ENCODE measurements around the gene HJURP. TPM values are rescaled to one million over a fixed set of nuclear protein-coding genes. Genes with fewer than 3 reads are reported as not detected.

Gene HJURP
- total RNA-seq, 1 donor from 2014 or later = 11.4 TPM

GRCh38 chr2:233829193-233830110 lies 24.9 kb downstream of the HJURP start:
- DNase-seq (ENCODE audit: low spot score) = no peak
- Mint-ChIP-seq H3K27me3 (ENCODE audit: unreplicated experiment) (peaks cover 2% of the 10 kb centered on the region), H3K4me3 (ENCODE audit: unreplicated experiment) (no peak overlapping the region), H3K27ac (ENCODE audit: unreplicated experiment) (no peak overlapping the region), H3K4me1 (ENCODE audit: unreplicated experiment) (no peaks in the 10 kb centered on the region), H3K9me3 (ENCODE audit: unreplicated experiment) (no peaks in the 10 kb centered on the region), H3K36me3 (ENCODE audit: low read depth, unreplicated experiment) (no peaks in the 10 kb centered on the region)
- no peak for TF ChIP-seq CTCF (IDR thresholded peaks at IDR 0.05; ENCODE audit: unreplicated experiment)

GRCh38 chr2:233828546-233829192 lies 25.7 kb downstream of the HJURP start:
- TF ChIP-seq CTCF (IDR thresholded peaks at IDR 0.05; ENCODE audit: unreplicated experiment) = no peak
- Mint-ChIP-seq H3K4me3 (ENCODE audit: unreplicated experiment) (no peak overlapping the region), H3K27ac (ENCODE audit: unreplicated experiment) (no peak overlapping the region), H3K27me3 (ENCODE audit: unreplicated experiment) (peaks cover under 1% of the 10 kb centered on the region), H3K4me1 (ENCODE audit: unreplicated experiment) (no peaks in the 10 kb centered on the region), H3K9me3 (ENCODE audit: unreplicated experiment) (no peaks in the 10 kb centered on the region), H3K36me3 (ENCODE audit: low read depth, unreplicated experiment) (no peaks in the 10 kb centered on the region)
- no peak for DNase-seq (ENCODE audit: low spot score)

GRCh38 chr2:233824373-233824772 lies 30.0 kb downstream of the HJURP start:
- Mint-ChIP-seq H3K27me3 (ENCODE audit: unreplicated experiment) (peaks cover 4% of the 10 kb centered on the region), H3K36me3 (ENCODE audit: low read depth, unreplicated experiment) (no peaks in the 10 kb centered on the region), H3K4me3 (ENCODE audit: unreplicated experiment) (no peak overlapping the region), H3K27ac (ENCODE audit: unreplicated experiment) (no peak overlapping the region), H3K4me1 (ENCODE audit: unreplicated experiment) (no peaks in the 10 kb centered on the region), H3K9me3 (ENCODE audit: unreplicated experiment) (no peaks in the 10 kb centered on the region)
- no peak for DNase-seq (ENCODE audit: low spot score)
- TF ChIP-seq CTCF (IDR thresholded peaks at IDR 0.05; ENCODE audit: unreplicated experiment) = no peak

GRCh38 chr2:233823731-233824121 lies 30.6 kb downstream of the HJURP start:
- Mint-ChIP-seq H3K27ac (ENCODE audit: unreplicated experiment) (no peak overlapping the region), H3K9me3 (ENCODE audit: unreplicated experiment) (no peaks in the 10 kb centered on the region), H3K27me3 (ENCODE audit: unreplicated experiment) (peaks cover 4% of the 10 kb centered on the region), H3K36me3 (ENCODE audit: low read depth, unreplicated experiment) (no peaks in the 10 kb centered on the region), H3K4me1 (ENCODE audit: unreplicated experiment) (no peaks in the 10 kb centered on the region), H3K4me3 (ENCODE audit: unreplicated experiment) (no peak overlapping the region)
- no peak for DNase-seq (ENCODE audit: low spot score)
- no peak for TF ChIP-seq CTCF (IDR thresholded peaks at IDR 0.05; ENCODE audit: unreplicated experiment)
